DMS79 treated with DMSO at 0.1 percent for 48 hours (cell line): ENCODE measurements around the gene ARMC7.
A peak's percentile ranks its signal among the peaks of the same experiment; 100 is the strongest.
"Not testable (repeated sequence)": the region's sequence is repeated elsewhere in the genome, so short reads cannot be mapped to it uniquely, and the experiment has no call there.

Experiments
- DNase-seq: peaks from one replicate; lab custom pipeline; 2025; lab: John Stamatoyannopoulos, UW

Gene ARMC7

DNA sequence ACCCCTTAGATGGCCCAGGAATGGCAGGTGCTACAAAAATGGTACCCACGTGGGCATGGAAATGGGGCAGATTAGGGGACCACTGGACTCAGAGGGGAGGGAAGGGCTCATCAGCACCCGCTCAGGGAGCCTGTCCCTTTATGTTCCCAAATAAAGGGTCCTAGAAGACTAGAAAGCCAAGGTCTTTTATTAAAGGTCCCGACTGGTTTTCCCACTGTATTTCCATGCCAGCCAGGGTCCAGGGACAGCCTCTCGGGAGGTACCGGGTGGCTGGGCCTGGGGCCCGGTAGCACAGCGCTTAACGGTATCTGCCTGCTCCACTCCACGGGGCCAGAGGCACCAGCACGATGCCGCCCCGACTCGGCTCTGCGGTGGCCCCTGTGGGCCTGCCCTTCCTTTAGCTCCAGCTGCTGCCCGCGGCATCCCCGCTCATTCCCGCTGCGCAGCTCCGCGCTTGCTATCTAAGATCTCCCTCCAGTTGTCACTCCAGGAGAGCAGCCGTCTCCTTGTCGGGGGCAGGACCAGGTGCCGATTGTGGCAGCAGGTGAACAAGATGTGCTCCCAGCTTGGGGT, 20.4 kb downstream of the ARMC7 start:
- no peak for DNase-seq

DNA sequence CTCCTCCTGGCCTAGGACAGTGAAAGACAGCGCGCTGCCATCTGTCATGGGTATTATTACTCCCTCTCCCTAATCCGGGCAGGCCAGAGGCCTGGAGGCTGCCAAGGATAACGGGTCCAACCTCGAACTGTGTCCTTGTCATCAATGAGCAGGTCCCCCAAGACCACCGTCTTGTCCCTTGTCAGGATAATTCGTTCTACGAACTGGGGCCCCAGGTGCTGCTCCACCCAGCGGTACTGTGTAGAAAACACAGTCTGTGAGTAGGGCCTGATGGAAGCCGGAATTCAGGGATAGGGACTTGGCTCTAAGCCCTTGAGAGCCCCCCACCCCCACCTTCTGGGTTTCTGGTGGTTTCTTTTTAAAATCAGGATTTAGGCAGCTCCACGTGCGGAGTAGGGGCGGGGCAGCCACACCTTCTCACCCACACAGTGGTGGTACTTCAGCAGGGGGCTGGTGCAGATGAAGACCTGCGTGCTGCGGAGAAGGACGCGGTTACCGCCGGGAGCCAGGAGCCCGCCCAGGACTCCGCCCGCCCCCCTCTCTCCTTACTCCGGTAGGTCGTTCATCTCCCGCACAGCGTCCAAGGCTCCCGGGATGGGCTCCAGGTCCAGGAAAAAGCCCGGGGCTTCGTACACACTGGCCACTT, 21.0 kb downstream of the ARMC7 start:
- peak; percentile 16 for DNase-seq

DNA sequence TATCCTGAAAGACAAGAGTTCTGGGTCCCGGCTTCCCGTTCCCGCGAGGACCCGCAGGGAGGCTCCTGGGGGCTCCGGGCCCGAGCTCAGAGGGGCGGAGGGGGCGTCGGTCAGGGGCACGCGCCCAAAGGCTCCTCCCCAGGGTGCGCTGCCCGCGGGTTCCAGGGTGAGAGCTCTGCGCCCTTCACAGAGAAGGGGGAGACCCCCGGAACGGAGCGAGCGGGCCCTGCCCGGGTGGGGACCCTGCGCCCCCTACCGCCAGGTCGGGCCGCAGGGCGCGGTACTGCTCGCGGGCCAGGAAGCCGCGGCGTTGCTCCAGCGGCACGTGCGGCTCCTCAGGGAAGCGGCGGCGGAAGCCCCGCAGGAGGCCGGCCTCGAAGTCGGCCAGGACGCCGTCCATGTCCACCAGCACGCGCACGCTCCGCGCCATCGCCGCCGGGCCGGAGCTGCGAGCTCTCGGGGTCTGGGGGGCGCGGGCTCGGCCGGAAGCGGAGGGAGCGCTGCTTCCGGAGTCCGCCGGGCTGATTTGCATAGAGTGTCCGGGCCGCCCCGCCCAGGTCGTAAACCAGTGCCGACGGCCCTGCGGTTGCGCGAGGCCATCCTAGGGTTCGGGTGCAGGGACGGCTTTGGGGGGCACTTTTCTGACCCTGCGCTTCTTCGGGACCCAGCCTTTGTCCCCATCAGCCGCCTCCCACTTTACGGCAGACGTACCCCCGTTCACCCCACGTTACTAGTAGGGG, 21.7 kb downstream of the ARMC7 start, which contains the start of gene NT5C:
TSS of gene NT5C (minus strand) at position 465 of the 740 bp plus-strand sequence. CDS start at position 430, 35 bp downstream.
- DNase-seq = peak; percentile 51

DNA sequence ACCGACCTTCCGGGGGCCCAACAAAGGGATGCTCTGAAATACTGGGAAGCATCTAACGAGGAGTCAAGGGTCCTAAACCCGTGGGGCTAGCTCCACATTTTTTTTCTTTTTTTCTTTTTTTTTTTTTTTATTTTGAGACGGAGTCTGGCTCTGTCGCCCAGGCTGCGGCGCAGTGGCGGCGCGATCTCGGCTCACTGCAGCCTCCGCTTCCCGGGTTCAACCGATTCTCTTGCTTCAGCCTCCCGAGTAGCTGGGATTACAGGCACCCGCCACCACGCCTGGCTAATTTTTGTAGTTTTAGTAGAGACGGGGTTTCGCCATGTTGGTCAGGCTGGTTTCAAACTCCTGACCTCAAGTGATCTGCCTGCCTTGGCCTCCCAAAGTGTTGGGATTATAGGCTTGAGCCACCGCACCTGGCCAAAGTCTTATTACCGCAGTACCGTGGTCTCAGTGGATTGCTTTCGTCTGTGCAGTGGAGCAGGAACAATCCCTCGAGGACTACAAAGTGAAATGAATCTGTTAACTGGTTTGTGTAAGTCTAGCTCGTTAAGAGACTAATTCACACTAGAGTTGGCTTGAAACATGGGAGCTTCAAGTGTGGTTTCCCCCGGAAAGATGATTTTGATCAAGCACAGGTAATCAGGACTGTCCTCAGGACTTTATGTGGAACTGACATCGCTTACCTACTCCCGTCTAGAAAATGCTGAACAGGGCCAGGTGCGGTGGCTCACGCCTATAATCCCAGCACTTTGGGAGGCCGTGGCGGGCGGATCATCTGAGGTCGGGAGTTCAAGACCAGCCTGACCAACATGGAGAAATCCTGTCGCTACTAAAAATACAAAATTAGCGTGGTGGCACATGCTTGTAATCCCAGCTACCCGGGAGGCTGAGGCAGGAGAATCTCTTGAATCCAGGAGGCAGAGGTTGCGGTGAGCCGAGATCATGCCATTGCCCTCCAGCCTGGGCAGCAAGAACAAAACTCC, 22.5 kb downstream of the ARMC7 start:
- DNase-seq = peak; percentile 7

DNA sequence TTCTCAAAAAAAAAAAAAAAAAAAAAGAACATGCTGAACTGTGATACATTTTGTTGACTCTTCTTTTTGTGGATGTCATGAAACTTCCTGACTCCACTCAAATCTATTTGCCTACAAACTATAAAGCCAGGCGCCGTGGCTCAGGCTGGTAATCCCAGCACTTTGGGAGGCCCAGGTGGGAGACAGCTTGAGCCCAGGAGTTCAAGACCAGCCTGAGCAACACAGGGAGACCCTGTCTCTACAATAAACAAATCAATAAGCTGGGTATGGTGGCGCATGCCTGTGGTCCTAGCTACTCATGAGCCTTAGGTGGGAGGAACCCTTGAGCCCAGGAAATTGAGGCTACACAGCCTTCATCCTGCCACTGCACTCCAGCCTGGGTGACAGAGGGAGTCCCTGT, 23.2 kb downstream of the ARMC7 start:
- no peak for DNase-seq

DNA sequence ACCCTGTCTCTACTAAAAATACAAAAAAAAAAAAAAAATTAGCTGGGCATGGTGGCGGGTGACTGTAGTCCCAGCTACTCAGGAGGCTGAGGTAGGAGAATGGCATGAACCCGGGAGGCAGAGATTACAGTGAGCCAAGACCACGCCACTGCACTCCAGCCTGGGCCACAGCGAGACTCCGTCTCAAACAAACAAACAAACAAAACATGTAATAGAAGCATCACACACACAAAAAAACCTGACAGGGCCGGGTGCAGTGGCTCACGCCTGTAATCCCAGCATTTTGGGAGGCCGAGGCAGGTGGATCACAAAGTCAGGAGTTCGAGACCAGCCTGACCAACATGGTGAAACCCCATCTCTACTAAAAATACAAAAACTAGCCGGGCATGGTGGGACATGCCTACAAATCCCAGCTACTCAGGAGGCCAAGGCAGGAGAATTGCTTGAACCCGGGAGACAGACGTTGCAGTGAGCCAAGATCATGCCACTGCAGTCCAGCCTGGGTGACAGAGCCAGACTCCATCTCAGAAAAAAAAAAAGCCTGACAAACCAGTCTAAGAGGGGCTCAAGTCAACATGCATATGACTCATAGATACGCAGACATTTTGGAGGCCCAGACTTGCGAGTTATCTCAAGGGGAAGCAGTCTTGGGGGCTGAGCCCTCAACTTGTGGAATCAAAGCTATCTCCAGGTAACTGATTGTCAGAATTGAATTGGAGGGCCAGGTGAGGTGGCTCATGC, 24.0 kb downstream of the ARMC7 start:
- not testable (repeated sequence) for DNase-seq

DNA sequence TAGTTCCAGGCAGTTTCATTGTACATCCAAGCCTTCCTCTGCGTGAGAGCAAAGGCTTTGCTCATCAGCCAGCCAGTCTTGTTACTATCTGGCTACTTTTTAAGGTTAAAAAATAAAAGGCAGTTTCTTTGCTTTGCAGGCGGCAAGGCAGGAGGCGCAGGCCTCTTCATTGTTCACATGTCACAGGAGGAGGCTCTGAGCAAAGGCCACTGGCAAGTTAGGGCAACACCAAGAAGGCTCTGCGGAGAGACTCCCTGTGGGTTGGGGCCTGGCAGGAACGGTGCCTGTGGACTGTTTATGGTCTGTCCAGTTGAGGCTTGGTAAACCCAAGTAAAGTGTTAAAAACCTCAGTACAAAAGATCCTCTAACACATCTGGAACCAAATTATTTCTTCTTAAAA, 25.7 kb downstream of the ARMC7 start:
- DNase-seq = no peak

DNA sequence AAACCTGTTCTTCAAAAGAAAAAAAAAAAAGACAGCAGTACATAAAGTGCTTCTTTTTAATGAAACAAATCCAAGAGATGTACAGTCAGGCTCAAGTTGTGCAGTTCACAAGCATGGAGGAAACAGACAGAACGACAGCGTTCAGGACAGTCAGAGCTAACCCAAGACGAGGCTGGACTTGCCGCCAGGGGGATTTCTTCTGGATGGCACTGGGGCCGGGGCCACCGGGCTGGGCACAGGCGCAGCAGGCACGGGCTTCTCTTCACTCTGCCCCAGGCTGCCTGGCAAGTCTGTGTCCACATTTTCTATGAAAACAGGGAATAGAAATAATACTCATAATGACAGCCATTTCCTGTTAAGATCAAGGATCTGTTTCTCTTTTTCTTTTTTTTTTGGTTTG, 26.2 kb downstream of the ARMC7 start:
- DNase-seq = no peak

DNA sequence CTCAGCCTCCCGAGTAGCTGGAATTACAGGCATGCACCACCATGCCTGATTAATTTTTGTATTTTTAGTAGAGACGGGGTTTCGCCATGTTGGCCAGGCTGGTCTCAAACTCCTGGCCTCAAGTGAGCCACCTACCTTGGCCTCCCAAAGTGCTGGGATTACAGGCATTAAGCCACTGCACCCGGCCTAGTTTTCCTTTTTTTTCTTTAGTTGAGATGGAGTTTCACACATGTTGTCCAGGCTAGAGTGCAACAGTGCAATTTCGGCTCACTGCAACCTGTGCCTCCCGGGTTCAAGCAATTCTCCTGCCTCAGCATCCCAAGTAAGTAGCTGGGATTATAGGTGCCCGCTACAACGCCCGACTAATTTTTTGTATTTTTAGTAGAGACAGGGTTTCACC, 28.0 kb downstream of the ARMC7 start:
- not testable (repeated sequence) for DNase-seq

DNA sequence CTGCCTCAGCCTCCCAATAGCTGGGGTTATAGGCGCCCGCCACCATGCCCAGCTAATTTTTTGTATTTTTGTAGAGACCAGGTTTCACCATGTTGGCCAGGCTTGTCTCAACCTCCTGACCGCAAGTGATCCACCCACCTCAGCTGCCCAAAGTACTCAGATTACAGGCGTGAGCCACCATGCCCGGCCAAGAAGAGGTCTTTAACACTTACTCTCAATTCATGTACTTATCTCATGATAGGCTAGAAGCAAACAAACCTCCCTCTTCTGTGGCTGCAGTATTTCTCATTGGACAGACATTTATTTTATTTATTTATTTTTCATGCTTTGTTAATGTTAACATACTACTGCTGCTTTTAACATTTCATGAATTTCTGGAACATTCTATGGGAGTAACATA, 28.8 kb downstream of the ARMC7 start:
- no peak for DNase-seq

DNA sequence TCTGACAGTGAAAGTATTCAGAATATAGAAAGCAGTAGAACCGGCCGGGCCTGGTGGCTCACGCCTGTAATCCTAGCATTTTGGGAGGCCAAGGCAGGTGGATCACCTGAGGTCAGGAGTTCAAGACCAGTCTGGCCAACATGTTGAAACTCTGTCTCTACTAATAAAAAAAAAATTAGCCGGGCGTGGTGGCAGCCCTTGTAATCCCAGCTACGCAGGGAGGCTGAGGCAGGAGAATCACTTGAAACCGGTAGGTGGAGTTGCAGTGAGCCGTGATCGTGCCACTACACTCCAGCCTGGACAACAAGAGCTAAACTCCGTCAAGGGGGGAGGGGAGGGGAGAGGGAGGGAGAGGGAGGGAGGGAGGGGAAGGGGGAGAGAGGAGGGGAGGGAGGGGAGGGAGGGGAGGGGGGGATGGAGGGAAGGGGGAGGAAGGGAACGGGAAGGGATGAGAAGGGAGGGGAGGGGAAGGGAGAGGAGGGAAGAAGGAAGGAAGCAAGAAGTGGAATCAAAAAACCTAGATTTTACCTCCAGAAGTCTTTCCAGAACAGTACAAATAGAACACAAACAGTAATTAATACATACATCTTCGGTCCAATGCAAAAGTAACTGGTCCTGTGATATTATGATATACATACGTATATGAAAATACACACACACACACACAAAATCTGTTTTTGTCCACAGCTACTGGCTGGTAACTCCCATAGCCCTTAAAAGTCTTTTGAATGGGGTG, 32.6 kb downstream of the ARMC7 start:
- no peak for DNase-seq

DNA sequence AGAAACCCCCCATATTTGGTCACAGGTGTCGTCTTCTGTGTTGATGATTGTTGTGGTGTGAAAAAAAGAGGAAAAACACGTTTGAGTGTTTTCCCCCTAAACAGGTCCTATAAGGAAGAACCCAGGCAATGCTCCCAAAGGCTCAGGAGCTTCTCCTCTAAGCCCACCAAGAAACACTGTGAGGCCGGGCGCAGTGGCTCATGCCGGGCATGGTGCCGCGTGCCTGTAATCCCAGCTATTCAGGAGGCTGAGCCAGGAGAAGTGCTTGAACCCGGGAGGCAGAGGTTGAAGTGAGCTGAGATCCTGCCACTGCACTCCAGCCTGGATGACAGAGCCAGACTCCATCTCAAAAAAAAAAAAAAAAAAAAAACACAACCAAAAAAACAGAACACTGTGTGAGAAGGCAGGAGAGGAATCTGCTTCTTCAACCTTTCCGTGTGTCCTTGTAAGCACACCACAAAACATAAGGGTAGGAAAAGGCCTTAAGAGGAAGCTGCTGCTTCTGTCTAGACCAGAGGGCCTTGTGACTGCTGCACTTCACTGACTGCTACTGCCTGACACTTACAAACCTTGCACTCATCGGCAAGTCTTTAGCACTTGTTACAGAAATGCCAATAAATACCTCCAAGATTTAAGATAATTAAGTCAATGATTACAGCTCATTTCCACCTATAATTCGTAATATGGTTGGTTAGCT, 35.2 kb downstream of the ARMC7 start:
- DNase-seq = no peak

DNA sequence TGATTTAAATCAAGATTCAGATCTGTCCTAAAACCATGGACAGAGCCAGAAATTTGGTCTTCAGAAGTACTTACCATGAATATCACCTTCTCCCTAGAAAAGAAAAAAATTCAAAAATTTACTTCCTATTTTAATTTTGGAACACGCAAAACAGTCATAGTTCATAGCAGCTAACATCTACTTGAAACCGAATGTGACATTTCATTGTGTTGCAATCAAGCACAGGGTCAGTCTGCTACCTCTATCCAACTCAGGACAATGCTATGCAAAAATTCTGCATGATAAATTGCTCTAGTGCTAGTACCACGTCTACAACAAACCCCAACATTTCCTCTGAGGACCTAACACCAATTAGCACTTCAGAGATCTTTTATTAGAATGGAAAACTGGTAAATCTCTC, 36.8 kb downstream of the ARMC7 start:
- no peak for DNase-seq

DNA sequence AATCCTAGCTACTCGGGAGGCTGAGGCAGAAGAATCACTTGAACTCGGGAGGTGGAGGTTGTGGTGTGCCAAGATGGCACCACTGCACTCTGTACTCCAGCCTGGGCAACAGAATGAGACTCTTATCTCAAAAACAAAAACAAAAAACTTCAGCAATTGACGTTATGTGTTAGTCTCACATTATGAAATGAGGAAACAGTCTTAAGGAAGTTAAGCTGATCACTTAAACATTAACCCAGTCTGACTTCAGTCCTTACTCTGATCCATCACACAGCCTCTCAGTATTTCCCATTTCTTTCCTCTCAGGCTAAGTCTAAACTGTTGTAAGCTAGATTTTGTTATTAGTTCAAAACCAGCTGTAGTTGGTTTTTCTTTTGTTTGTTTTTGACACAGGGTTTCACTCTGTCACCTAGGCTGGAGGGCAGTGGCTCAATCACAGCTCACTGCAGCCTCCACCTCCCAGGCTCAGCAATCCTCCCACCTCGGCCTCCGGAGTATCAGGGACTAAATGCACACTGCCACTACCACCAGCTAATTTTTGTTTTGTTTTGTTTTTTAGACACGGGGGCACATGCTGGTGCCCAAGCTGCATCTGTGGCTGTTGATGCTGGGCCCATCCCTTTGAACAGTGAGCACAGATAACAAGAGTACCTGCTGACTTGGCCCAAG, 38.2 kb downstream of the ARMC7 start:
- no peak for DNase-seq

DNA sequence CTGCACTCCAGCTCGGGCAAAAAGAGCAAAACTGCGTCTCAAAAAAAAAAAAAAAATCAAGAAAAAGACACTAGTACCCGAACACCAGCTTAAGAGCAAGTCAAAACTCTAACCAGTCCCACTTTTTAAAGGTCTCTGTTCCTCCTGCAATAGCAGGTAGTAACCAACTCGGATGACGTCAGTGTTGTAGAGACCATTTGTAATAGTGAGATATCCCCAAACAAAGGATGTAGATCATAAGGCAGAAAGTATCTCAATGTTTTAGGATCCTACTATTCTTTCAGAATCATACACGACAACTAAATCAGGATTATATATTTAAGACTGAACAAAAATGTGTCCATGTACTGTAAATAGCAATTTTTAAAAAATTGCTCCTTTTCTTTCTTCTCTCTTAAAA, 42.2 kb downstream of the ARMC7 start:
- peak; percentile 55 for DNase-seq

DNA sequence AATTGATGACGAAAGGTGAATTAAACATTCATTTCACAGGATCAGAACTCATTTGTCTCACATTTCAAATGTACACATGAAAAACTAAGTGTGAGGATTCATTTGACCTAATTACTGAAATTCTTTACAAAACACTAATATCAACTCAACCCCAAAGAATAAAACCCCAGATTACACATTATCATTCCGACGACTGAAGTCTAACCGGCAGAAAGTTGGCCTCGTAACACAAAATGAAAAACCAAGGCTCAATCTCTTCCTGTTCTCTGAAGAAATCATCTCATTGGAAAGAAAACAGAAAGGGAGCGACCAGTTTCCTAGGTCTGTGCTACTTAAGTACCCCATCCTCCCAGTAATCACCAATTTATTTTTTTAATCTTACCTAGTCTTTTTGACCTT, 42.8 kb downstream of the ARMC7 start:
- DNase-seq = no peak

DNA sequence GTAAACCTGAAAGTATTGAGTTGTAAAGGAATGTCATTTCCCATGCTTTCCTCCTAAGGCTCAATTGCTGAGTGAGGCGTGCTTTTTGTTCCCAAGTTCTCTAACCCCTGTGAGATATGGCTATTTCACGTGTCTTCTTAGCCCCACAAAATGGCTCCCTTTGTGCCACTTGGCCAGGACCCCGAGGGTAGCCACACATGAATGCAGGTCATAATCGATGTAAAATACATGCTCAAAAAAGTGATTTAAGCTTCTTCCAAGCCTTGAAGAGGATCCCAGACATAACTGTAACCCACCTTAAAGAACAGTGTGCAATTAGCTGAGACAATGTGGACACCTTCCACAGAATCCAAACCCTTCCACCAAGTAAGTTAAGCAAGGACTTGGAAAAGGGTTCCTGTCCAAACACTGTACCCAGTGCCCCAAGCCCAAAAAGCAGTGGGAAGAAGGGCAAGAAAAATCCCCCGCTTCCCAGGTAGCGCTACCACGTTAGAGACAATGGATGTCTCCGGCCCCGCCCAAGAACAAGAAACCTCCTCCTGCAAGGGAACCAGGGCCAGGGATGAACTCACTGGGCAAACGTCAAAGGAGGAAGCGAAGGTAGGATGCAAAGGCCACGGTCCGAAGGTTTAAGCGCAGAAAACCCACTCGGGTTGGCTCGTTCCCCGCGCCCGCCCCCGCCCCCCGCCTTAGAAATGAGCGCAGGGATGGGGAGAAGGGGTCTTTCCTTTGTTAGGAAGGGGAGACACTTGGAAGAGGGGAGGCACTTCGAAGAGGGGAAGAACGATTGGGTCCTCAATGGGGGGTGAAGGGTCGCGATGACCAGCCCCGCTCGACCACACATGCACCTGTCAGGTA, 43.4 kb downstream of the ARMC7 start:
- peak; percentile 36 for DNase-seq

DNA sequence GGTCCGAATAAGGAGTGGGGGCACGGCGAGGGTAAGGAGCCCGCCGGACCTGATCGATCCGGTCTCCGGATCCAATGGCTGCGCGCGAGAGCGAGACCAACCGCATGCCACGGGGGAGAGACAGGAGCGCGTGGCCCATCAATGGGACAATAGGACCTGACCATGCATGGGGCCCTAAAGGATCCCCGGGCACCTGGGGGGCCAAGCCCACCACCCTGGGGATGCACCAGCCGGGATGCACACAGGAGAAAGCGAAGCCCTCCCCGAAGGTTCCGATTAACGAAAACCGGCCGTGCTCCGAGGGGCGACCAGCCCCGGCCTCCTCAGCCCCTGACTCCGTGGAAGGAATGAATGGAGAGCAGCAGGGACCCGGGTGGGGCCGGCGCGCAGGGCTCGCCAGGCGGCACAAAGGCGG, 44.0 kb downstream of the ARMC7 start:
- DNase-seq = peak; percentile 17
